GM21381 (cell line): ENCODE data around the gene PODXL2.

ENCODE experiments used
- ATAC-seq: cut with Tn5 transposase; IDR thresholded peaks from one replicate; pipeline ENCODE4 v1.9.1; 2021; ENCODE audit warnings: mild to moderate bottlenecking, moderate library complexity; ENCODE audit not compliant: unreplicated experiment

The PODXL2 gene

GRCh38 chr3:127629467-127630403 is 750 bp downstream of the PODXL2 start:
- ATAC-seq = no peak

DNA sequence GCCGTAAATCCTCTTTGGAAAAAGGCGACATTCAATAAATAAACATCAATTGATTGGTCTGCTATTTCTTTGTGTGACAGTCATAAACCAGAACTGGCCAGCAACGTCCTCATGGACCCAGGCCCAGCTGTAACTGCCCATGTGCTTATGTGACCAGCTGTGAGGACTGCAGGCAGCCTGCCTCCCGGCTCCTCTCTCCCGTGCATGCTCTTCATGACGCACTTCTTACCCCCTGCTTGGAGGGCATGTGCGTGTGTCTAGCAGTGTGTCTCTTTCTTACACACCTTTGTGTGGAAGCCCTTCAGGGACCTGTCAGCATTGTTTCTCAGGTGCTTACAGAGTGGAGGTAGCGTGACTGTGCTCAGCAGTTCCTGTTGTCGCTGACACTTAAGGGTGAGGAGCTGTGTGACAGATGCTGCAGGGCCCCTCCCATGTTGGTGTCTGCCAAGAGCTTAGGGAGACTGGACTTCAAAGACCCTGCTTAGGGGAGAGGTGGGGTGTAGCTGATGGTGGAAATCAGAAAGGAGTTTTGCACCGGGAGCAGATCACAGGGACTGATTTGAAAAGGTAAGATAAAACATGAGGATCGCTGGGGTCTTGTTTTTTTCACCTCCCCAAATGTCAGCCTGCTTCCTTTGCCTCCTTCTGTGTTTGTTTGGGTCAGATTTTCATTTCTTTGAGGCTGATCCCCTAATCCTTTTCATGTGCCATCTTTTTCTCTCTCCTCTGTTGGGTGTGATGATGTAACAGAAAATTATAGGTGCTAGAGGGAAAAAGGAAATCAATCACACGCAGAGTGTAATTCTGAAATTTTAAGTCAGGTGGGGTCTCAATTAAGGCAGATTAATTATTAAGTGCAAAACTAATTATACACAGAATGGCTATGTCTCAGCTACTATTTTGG is 2.1 kb downstream of the PODXL2 start:
- no peak for ATAC-seq

DNA sequence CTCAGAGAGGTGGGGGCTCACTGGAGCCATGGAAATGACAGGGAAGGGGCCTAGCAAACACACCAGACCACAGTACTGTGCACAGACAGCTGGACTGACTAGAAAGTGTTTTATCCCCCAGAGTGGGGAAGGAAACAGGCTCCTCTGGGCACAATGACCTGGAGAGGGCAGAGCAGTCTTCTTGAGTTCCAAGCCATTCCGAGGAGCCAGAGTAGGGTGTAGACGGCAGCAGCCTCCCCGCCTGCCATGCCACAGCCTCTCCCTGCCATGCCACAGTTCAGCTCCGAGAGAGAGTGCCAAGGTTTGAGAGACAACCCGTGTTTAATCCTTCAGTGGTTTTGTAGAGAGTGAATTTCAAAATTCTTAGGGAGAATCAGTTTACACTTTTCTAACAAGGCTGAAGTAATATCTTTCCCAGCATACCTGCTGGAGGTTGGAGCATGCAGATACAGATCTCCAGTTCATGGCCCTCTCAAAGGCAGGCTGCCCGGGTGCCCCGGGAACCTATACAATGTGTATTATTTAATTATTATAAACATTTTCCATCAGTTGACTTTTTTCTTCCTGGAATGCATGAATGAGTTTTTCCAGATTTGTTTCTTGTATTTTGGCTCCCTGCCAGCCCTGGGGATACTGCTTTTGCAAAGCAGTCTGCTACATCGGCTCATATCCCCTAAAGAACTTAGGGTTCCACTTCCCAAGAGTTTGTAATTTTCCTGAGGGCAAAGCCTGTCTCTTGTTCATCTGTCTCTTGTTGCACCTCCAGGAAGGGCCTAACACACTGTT is 3.2 kb downstream of the PODXL2 start:
- no peak for ATAC-seq

GRCh38 chr3:127634653-127635052 is 5.7 kb downstream of the PODXL2 start:
- no peak for ATAC-seq

DNA sequence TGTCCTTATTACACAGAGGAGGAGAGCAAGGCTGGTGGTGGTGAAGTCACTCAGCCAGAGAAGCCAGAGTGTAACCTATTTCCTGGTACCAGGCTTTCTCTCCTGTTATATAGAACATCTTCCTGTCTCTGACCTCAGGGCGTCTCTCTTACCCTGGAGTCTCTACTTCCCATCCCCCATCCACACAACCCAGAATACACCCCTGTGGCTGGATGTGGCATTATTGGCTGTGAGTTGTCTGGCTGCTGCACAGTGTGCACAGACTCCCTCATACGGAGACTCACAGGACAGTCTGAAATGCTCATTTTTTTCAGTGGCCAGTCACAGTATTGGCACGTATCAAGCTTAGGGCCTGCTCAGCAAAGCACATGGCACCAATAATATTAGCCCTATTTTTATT is 8.6 kb downstream of the PODXL2 start:
- no peak for ATAC-seq

GRCh38 chr3:127637971-127638370 is 9.0 kb downstream of the PODXL2 start:
- ATAC-seq = no peak

GRCh38 chr3:127639173-127640041 is 10.4 kb downstream of the PODXL2 start:
- no peak for ATAC-seq

GRCh38 chr3:127640042-127640355 is 11.0 kb downstream of the PODXL2 start:
- ATAC-seq = no peak

GRCh38 chr3:127644641-127645370 is 15.8 kb downstream of the PODXL2 start:
- no peak for ATAC-seq

DNA sequence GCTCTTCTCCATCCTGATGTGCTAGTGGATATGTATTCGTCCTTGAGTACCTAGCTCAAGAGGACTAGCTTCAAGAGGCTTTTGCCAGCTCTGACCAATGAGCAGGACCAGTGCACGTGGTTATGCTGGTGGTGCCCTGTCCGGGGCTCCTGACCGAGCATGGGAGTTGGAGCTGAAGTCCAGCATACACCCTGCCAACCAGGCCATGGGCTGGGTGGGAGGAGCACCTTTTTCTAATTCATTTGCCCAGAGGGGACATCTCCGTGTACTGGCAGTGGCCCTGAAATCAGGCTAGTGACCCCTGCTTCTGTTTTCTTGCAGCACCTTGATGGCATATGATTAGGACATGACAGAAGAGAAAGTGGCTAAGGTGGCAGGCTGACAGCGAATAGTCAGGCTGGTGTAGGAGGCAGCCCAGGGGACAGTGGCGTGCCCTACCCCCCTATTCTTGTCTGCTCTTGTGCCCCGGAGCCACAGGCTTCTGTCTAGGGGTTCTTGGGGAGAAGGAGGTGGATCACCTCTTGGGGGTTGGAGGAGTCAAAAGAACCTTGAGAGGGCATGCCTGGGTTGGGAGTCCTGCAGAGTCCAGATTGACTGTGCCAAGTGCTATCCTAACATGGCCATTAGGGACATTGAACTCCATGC is 16.5 kb downstream of the PODXL2 start:
- no peak for ATAC-seq

DNA sequence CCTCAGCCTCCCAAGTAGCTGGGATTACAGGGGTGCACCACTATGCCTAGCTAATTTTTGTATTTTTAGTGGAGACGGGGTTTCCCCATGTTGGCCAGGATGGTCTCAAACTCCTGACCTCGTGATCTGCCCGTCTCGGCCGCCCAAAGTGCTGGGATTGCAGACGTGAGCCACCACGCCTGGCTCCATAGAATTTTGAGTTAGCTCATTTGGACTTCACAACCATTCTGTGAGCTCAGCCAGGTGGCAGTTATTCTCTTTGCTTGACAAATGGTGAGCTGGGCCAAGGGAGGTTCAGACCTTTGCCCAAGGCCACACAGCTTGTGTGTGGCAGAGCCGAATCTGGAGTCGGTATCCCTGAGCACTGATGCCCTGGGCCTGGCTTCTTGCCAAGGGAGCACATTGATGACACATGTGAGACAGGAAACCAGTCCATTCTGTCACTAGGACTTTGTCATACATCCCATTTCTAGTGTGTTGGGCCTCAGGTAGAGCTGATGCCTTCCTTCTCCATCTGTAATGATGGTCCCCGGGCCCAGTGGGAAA is 17.6 kb downstream of the PODXL2 start:
- no peak for ATAC-seq

DNA sequence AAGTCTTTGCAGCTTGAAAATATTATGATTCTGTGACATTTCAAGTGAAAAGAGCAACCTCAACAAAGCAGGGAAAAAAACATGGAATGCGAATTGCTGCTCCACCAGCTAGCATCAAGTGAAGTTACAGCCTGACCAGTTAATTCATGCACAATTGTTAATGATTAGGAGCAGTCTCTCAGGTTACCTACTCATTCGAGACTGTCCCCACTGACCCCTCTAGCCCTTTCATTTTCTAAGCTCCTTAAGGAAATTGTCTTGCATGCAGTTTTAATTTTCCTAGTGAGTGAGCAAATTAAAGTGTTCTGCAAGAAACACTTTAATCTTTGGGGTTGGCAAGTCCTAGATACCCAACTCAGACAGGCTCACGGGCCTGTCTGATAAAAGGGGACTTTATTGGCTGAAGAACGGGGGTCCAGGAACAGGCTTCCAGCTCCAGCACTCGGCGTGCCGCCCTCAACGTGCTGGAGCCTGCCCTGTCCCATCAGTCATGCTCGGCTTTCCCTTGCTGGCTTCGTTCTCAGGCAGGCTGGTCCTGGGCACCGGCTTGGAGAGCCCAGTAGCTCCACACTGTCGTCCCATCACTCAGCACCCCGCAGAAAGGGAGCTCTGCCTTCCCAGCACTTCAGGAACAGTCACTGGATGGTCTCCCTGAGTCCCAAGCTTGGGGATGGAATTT is 18.3 kb downstream of the PODXL2 start:
- ATAC-seq = no peak

DNA sequence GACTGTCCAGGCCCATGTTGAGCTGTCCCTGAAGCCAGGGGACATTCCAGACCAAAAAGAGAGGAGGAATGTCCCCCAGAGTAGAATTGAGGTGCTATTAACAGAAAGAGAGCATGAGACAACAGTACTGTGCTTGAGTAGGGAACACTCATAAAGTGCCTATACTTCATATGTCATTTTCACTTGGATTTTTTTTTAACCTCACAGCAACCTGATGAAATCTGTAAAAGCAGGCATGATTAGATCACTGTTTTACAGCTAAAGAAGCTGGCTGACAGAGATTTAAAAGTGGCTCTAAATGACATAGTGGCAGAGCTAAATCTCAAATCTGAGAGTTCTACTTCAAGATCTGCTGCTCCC is 18.8 kb downstream of the PODXL2 start:
- ATAC-seq = no peak

- ATAC-seq = no peak
Measured at GRCh38 chr3:127650236-127650635, 21.3 kb downstream of the PODXL2 start.

DNA sequence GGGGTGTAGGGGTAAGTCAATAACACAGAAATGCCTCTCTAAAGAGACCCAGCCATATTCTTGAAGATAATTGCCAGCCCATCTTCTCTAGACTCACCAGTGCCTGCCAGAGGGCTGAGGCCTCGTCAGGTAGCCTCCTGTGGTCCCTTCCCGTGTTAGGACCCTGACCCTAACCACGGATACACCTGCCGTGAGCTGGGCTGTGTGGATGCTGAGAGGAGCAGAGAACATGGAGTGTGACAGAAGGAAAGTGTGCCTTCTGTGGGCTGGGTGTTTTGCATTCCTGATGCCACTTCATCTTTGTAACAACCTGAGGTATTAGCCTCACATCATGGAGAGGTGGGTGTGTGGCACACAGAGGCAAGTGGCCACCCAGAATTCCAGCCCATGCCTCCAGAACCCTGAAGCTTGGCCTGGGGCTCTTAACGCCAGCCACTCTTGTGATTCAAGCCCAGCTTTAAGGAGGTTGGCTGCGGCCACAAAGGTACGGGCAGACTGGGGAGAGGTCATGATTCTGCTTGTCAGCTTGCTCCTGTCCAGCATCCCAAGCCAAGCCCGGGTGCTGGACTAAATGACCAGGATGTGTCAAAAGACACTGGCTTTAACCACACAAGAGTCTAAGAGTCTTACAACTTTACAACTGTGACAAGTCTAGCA is 22.7 kb downstream of the PODXL2 start:
- no peak for ATAC-seq

- no peak for ATAC-seq
Measured at GRCh38 chr3:127652246-127652995, 23.4 kb downstream of the PODXL2 start.

- no peak for ATAC-seq
Measured at GRCh38 chr3:127654374-127654773, 25.4 kb downstream of the PODXL2 start.
